Measurements from ENCODE around the gene ZBTB37. TPM values are rescaled to one million over a fixed set of nuclear protein-coding genes. Genes with fewer than 3 reads are reported as not detected.
"Not testable (repeated sequence)": the region's sequence is repeated elsewhere in the genome, so short reads cannot be mapped to it uniquely, and the experiment has no call there.

Gene ZBTB37
- total RNA-seq, 1 donor from 2014 or later = 7.9 TPM

DNA sequence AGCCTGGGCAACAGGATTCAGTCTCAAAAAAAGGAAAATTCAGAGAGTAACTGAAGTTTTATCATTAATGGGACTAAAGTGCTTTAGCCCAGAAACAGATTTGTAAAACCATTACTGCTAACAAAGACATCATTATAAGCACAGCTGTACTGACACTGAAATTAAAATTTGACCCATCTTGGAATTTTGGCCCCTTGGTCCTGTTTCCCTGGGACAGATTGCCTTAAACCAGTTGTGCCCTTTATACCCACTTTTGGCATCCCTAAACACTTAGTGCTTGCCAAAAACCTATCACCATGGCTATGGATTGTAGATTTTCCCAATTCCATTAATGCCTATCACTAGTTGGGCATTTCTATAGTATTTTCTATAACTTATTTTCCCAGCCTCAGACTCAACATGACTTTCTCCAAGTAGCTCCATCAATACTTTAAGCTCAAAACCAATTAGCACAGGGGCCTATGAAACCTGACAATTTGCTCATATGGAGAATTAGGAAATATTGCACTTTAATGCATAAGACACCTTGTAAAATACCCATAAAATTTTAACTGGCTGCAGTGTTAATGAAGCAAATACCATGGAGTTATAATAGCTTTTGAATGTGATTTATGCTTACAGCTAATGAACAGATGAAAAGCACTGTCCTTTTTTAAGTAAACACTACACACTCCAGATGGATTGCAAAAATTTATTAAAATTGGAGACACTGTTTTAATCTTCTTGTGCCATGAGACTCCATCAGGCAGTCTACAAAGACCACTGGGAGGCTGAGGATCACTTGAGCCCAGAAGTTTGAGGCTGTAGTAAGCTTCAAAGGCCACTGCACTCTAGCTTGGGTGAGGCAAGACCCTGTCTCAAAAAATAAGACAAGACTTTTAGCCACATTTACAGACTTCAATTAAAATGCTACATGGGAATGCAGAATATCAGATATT is 4.7 kb upstream of the ZBTB37 start:
- intact Hi-C loops (cut with micrococcal nuclease) = no loop called here
- DNase-seq (no peak), ATAC-seq (no peak)

DNA sequence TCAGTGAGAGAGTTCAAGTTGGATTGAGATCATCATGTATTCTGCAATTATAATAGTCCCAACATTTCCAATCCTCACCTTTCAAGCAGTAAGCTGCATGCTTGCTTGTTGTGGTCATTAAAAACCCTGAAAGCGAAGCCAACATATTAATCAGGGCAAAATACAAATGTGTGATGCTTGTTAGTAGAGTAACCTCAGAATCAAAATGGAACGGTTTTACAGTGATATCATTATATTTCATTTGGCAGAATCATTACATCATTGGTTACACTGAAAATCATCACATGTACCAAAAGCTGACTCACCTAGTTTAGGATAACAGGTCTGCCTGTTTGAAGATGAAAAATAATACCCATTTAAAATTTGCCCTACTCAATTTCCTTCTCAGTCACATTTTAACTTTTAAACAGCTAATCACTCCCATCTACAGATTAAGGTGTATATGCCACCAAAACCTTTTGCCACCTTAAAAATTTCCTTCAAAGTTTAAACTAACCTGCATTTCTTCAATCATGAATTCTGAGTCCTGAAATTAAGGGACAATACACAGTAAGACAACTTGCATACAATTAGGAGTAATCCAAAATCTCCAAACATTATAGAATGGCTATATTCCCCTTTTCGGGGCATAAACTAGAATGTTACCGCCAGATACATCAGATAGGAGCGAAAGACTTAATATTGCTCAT is 3.9 kb upstream of the ZBTB37 start:
- intact Hi-C loops (cut with micrococcal nuclease) = no loop called here
- DNase-seq = no peak
- no peak for ATAC-seq

- intact Hi-C loops (cut with micrococcal nuclease) = no loop called here
- ATAC-seq = no peak
- DNase-seq = no peak
These were observed 2.6 kb upstream of the ZBTB37 start for GRCh38 chr1:173865468-173866164.

GRCh38 chr1:173866413-173867115 is 1.6 kb upstream of the ZBTB37 start:
- DNase-seq (no peak), ATAC-seq (no peak)
- intact Hi-C loops (cut with micrococcal nuclease) = no loop called here

DNA sequence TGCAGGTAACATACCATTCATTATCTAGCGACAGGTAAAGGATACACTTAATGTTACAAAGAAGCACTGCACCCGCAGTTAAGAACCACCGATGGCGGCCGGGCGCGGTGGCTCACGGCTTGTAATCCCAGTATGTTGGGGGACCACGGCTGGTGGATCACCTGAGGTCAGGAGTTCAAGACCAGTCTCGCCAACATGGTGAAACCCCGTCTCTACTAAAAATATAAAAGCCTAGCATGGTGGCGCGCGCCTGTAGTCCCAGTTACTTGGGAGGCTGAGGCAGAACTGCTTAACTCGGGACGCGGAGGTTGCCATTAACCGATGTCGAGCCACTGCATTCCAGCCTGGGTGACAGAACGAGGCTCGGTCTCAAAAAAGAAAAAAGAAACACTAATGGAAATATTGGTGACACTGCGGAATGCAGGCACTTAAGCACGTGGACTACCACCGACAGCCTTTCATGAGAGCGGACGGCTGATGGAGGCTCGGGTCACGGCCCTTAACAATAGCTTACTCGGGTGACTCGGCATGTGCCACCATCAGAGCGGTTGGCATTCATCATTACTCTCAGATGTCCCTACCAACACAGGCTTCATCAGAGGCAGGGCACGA is 933 bp upstream of the ZBTB37 start:
- intact Hi-C loops (cut with micrococcal nuclease) = no loop called here

GRCh38 chr1:173867753-173868265 is 371 bp upstream of the ZBTB37 start, which contains the start of gene GAS5:
Gene GAS5 (minus strand): TSS chr1:173867989.
- peak; percentile 94 for ATAC-seq
- peak; percentile 98 for DNase-seq
- intact Hi-C loops (cut with micrococcal nuclease) = no loop called here

More for the DNA sequence above, 933 bp upstream of the ZBTB37 start:
- DNase-seq (peak; percentile 38), ATAC-seq (no peak)

GRCh38 chr1:173869021-173869359 is 810 bp downstream of the ZBTB37 start:
- no peak for ATAC-seq
- intact Hi-C loops (cut with micrococcal nuclease) = no loop called here

DNA sequence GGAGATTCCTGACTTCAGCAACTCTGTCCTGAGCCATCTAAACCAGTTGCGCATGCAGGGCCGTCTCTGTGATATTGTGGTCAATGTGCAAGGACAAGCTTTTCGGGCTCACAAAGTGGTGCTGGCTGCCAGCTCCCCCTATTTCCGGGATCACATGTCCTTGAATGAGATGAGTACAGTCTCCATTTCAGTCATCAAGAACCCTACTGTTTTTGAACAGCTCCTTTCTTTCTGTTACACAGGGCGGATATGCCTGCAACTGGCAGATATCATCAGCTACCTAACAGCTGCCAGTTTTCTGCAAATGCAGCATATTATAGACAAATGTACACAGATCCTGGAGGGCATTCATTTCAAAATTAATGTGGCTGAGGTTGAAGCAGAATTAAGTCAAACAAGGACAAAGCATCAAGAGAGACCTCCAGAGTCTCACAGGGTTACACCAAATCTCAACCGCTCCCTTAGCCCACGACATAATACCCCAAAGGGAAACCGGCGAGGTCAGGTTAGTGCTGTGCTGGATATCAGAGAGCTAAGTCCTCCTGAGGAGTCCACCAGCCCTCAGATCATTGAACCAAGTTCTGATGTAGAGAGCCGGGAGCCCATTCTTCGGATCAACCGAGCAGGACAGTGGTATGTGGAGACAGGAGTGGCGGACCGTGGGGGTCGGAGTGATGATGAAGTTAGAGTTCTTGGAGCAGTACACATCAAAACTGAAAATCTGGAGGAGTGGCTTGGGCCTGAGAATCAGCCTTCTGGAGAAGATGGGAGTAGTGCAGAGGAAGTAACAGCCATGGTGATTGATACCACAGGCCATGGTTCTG is 2.3 kb downstream of the ZBTB37 start:
- DNase-seq = no peak
- no peak for ATAC-seq
- intact Hi-C loops (cut with micrococcal nuclease) = no loop called here

More at GRCh38 chr1:173869021-173869359, 810 bp downstream of the ZBTB37 start:
- no peak for DNase-seq

DNA sequence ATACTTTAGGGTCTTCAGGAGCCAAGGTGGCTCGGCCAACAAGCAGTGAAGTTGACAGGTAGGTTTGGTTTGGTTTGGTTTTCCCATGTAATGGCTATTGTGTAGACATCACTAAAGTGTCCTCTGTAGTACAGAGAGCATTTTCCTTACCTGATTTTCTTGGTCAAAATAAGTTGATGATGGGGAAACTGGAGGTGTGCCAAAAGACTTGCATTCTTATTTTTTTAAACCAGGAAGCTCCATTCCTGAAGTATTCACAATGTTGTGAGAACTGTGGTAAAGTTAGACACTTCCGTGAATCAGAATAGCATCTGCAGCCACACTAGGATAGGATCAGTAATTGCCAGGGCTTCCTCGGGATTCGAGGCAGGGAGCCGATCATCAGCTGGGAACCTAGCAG is 2.9 kb downstream of the ZBTB37 start:
- no peak for DNase-seq
- no peak for ATAC-seq
- intact Hi-C loops (cut with micrococcal nuclease) = no loop called here

DNA sequence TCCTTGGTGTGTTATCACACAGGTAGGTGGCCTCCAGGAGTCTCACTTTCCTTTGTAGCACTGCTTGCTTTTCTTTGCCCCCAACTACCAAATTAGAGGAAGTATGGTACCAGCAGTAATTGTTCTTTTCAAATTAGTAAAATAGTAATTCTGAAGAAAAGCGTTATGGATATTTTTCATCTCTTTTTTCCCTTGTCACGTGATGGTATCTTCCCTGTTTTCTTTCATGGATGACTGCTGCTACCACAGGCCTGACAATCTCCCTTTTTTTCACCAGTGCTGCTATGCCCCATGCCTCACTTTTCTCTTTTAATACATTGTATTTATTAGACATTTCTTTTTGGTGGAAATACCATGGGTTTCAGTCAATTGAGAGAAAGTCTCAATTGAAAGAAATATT is 3.3 kb downstream of the ZBTB37 start:
- no peak for ATAC-seq
- intact Hi-C loops (cut with micrococcal nuclease) = no loop called here

GRCh38 chr1:173876732-173877131 is 8.6 kb downstream of the ZBTB37 start:
- no peak for ATAC-seq
- DNase-seq = no peak
- intact Hi-C loops (cut with micrococcal nuclease) = no loop called here

More for the DNA sequence above, 3.3 kb downstream of the ZBTB37 start:
- no peak for DNase-seq

GRCh38 chr1:173878251-173878650 is 10.1 kb downstream of the ZBTB37 start:
- no peak for ATAC-seq
- DNase-seq = no peak
- intact Hi-C loops (cut with micrococcal nuclease) = no loop called here

DNA sequence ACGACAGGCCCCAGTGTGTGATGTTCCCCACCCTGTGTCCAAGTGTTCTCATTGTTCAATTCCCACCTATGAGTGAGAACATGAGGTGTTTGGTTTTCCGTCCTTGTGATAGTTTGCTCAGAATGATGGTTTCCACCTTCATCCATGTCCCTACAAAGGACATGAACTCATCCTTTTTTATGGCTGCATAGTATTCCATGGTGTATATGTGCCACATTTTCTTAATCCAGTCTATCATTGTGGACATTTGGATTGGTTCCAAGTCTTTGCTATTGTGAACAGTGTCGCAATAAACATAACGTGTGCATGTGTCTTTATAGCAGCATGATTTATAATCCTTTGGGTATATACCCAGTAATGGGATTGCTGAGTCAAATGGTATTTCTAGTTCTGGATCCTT is 12.9 kb downstream of the ZBTB37 start:
- DNase-seq; ATAC-seq; intact Hi-C loops (cut with micrococcal nuclease): not testable (repeated sequence)

DNA sequence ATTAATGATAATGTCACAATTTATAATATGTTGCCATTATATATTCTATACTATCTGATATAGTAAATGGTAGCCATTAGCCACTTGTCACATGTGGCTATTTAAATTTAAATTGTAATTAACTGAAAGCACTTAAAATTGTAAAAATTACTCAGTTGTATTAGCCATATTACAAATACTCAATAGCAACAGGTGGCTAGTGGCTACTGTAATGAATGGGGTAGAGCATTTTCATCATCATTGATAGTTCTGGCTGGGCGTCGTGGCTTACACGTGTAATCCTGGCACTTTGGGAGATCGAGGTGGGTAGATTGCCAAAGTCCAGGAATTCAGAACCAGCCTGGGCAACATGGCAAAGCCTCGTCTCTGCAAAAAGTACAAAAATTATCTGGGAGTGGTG is 16.5 kb downstream of the ZBTB37 start:
- DNase-seq (no peak), ATAC-seq (no peak)
- intact Hi-C loops (cut with micrococcal nuclease) = no loop called here

DNA sequence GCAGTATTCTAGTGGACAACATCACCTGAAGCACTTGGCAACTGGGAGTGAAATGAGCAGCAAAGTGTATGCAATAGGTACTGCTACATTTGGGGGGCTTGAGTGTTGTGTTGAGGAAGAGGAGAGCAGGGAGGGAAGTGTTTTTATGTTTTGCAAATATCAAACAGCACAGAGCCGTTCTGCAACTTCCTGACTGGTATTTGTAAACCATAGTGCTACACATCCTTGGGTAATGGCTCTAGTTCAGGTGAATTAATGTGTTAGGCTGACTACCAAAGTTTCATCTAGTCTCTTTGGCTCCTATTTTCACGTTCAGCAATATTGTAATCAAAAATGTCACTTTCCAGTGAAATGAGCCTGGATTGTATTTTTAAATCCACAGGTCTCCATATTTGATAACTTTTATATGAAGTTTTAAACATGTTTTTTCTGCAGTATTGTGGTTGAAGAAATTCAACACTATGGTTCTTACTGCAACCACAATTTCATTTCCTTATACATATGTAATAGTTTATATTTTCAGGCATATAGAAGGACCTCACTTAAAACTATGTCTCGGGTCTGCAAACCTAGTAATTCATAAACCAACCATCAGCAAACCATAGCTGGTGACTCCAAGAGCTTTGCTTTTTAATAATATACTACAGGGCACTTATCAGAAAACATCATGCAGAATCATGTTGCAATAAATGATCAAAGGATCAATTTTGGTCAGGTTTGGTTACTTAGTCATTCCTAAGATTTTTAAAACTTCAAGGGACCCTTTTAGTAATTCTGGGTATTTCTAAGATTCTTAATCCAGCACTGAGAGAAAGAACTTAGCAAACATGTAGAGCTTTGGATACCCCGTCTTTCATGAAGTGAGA is 18.8 kb downstream of the ZBTB37 start:
- intact Hi-C loops (cut with micrococcal nuclease) = no loop called here
- DNase-seq (no peak), ATAC-seq (no peak)

DNA sequence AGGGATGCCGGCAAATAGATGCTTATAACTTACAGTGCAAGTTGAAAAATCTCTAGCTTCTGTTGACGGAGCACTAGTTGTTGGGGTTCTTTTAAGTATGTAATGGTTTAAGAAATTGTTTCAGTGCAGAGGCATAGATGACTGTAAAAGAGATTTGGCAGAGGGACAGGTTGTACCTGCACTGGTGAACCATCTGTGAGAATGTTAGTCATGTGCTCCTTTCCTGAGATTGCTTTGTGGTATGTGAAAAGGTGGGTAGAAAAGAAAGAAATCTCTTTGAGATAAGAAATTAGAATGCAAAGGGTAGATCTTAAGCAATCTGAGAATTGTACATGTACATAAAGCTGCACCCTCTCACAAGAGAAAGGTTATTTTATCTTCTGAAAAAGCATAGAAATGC is 19.4 kb downstream of the ZBTB37 start:
- intact Hi-C loops (cut with micrococcal nuclease) = no loop called here
- DNase-seq (no peak), ATAC-seq (no peak)

DNA sequence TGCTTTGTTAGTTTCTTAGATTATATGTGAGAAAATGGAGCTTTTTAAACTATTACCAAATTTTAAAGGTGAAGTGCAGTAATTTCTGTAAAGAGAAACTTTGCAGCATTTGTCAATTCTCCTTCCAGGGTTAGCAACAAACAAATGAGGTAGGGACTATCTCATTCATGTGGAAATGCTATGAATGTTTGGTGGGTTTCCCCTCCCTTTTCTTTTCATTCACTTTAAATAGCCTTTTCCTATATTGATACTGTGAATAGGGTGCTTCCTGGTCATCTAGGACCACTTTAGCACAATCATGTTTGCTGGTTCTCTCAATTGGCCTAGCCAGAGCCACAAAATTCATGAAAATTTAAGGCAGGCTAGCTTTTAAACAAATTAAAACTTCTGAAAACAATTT is 20.6 kb downstream of the ZBTB37 start:
- intact Hi-C loops (cut with micrococcal nuclease) = no loop called here
- ATAC-seq = no peak
- no peak for DNase-seq

All from left ventricle myocardium superior (tissue), 1 donor.